Activated naive CD8-positive, alpha-beta T cell treated with anti-CD3 and anti-CD28 coated beads, Interleukin-2, amount 50 U/mL, for 16 hours (primary cell): Measurements from ENCODE around the gene ADORA1.

Source experiments
- DNase-seq: peaks from one replicate; pipeline ENCODE4 v3.0.0-alpha.2; 2020; ENCODE audit warnings: low read depth, low spot score

The ADORA1 gene

GRCh38 chr1:203121186-203122015 lies 6.1 kb upstream of the ADORA1 start:
- DNase-seq = no peak

- no peak for DNase-seq
Measured at GRCh38 chr1:203122159-203122558, 5.4 kb upstream of the ADORA1 start.

GRCh38 chr1:203124011-203124410 lies 3.5 kb upstream of the ADORA1 start:
- no peak for DNase-seq

GRCh38 chr1:203124546-203125317 lies 2.8 kb upstream of the ADORA1 start:
- DNase-seq = no peak

GRCh38 chr1:203126151-203126865 lies 1.2 kb upstream of the ADORA1 start:
- no peak for DNase-seq

GRCh38 chr1:203126866-203127665 lies 460 bp upstream of the ADORA1 start:
- no peak for DNase-seq

- DNase-seq = no peak
Measured at GRCh38 chr1:203128431-203128715, 847 bp downstream of the ADORA1 start.

GRCh38 chr1:203128716-203129500 lies 1.4 kb downstream of the ADORA1 start:
- DNase-seq = no peak

GRCh38 chr1:203129501-203130231 lies 2.1 kb downstream of the ADORA1 start:
- DNase-seq = no peak

- no peak for DNase-seq
Measured at GRCh38 chr1:203130358-203130985, 2.9 kb downstream of the ADORA1 start.

GRCh38 chr1:203131548-203132200 lies 4.1 kb downstream of the ADORA1 start:
- no peak for DNase-seq

GRCh38 chr1:203133970-203134725 lies 6.6 kb downstream of the ADORA1 start:
- no peak for DNase-seq

- no peak for DNase-seq
Measured at GRCh38 chr1:203135636-203136305, 8.2 kb downstream of the ADORA1 start.

- no peak for DNase-seq
Measured at GRCh38 chr1:203136409-203137042, 9.0 kb downstream of the ADORA1 start.

- DNase-seq = no peak
Measured at GRCh38 chr1:203137324-203137723, 9.8 kb downstream of the ADORA1 start.

GRCh38 chr1:203138066-203138465 lies 10.5 kb downstream of the ADORA1 start:
- DNase-seq = no peak

GRCh38 chr1:203139976-203140475 lies 12.5 kb downstream of the ADORA1 start:
- DNase-seq = no peak
